ENCODE results near the gene PCGF5.

PCGF5 gene

GRCh38 chr10:91284486-91285090 is 64.1 kb downstream of the PCGF5 start:
- FAIRE-seq (no peak), DNase-seq (ENCODE audit: insufficient read length, low spot score) (no peak)
- TF ChIP-seq CTCF (IDR thresholded peaks at IDR 0.05; ENCODE audit: insufficient read depth, missing control alignments), result no peak

- no peak for DNase-seq (ENCODE audit: insufficient read length, low spot score)
- no peak for FAIRE-seq
Measured at GRCh38 chr10:91286572-91286971, 66.1 kb downstream of the PCGF5 start.

GRCh38 chr10:91287276-91287675 is 66.8 kb downstream of the PCGF5 start:
- DNase-seq (ENCODE audit: insufficient read length, low spot score), result no peak
- FAIRE-seq, result no peak

More at GRCh38 chr10:91286572-91286971, 66.1 kb downstream of the PCGF5 start:
- no peak for TF ChIP-seq CTCF (IDR thresholded peaks at IDR 0.05; ENCODE audit: insufficient read depth, missing control alignments)

GRCh38 chr10:91287912-91288311 is 67.4 kb downstream of the PCGF5 start:
- no peak for FAIRE-seq
- no peak for DNase-seq (ENCODE audit: insufficient read length, low spot score)

More at GRCh38 chr10:91287276-91287675, 66.8 kb downstream of the PCGF5 start:
- no peak for TF ChIP-seq CTCF (IDR thresholded peaks at IDR 0.05; ENCODE audit: insufficient read depth, missing control alignments)

GRCh38 chr10:91289305-91289704 is 68.8 kb downstream of the PCGF5 start:
- no peak for TF ChIP-seq CTCF (IDR thresholded peaks at IDR 0.05; ENCODE audit: insufficient read depth, missing control alignments)
- no peak for FAIRE-seq
- no peak for DNase-seq (ENCODE audit: insufficient read length, low spot score)

More at GRCh38 chr10:91287912-91288311, 67.4 kb downstream of the PCGF5 start:
- no peak for TF ChIP-seq CTCF (IDR thresholded peaks at IDR 0.05; ENCODE audit: insufficient read depth, missing control alignments)

GRCh38 chr10:91290607-91291006 is 70.1 kb downstream of the PCGF5 start:
- no peak for FAIRE-seq
- DNase-seq (ENCODE audit: insufficient read length, low spot score), result no peak
- TF ChIP-seq CTCF (IDR thresholded peaks at IDR 0.05; ENCODE audit: insufficient read depth, missing control alignments), result no peak

- no peak for DNase-seq (ENCODE audit: insufficient read length, low spot score)
- TF ChIP-seq CTCF (IDR thresholded peaks at IDR 0.05; ENCODE audit: insufficient read depth, missing control alignments), result no peak
- no peak for FAIRE-seq
Measured at GRCh38 chr10:91294134-91294906, 73.9 kb downstream of the PCGF5 start.
